Spinal cord (tissue), 10 donors: Measurements from ENCODE around the gene F11R. TPM values are rescaled to one million over a fixed set of nuclear protein-coding genes. Genes with fewer than 3 reads are reported as not detected.

Experiments
- DNase-seq, 6 donors: peaks; one replicate each; pipeline versions ENCODE4 v3.0.0 to v3.0.0-alpha.2; 2013 to 2015; ENCODE audit warnings: low spot score in 6 of 6, low read depth in 4 of 6
- H3K27ac ChIP-seq: one replicate; pipeline ENCODE4 v1.5.1; 2013; ENCODE audit warnings: low read depth, low read length, control low read depth
- H3K27me3 ChIP-seq: one replicate; pipeline ENCODE4 v1.6.1; 2013; ENCODE audit warnings: low read length; ENCODE audit not compliant: control insufficient read depth, insufficient read depth
- H3K36me3 ChIP-seq: one replicate; pipeline ENCODE4 v1.6.1; 2013; ENCODE audit warnings: low read length; ENCODE audit not compliant: control insufficient read depth, insufficient read depth
- H3K4me1 ChIP-seq: one replicate; pipeline ENCODE4 v1.6.1; 2013; ENCODE audit warnings: low read length; ENCODE audit not compliant: control insufficient read depth, insufficient read depth
- H3K4me3 ChIP-seq: one replicate; pipeline ENCODE4 v1.5.1; 2013; ENCODE audit warnings: low read depth, low read length, control low read depth
- H3K9me3 ChIP-seq: one replicate; pipeline ENCODE4 v1.6.1; 2013; ENCODE audit warnings: low read length; ENCODE audit not compliant: control insufficient read depth, insufficient read depth
- WGBS: methylation state at CpG from one replicate; pipeline ENCODE4 v1.1.5; 2013; ENCODE audit warnings: missing lambda C conversion rate; ENCODE audit not compliant: insufficient coverage; 5-methylcytosine and 5-hydroxymethylcytosine counted together
- polyA plus RNA-seq, 2 donors: library from polyadenylated mRNA; unstranded; fragments of 120-200 nt; gene quantifications; one replicate each; pipeline ENCODE4 v1.2.1, GENCODE V29; 2013; ENCODE audit not compliant: insufficient read length in 2 of 2
- total RNA-seq, 2 donors: library from RNA; depleted of rRNA in 1 of 2; stranded (reverse); fragments of 120-200 nt in 1 of 2; fragments of >200 nt in 1 of 2; gene quantifications; one replicate each; pipeline versions ENCODE4 v1.2.3 to v1.2.4, GENCODE V29; 2013 to 2014
- donor health status: healthy.

The F11R gene
- total and polyA plus RNA-seq, 4 donors = 7.0 to 23.7 (median 11.3) TPM

GRCh38 chr1:160979286-160979685 is 41.7 kb downstream of the F11R start:
- WGBS = no CpG with 5 or more reads among the region's 2 CpGs

GRCh38 chr1:160978510-160978927 is 42.4 kb downstream of the F11R start:
- Histone ChIP-seq H3K36me3 (no peaks in the 10 kb centered on the region), H3K27me3 (peaks cover 19% of the 10 kb centered on the region), H3K4me3 (no peak overlapping the region), H3K9me3 (no peaks in the 10 kb centered on the region), H3K27ac (no peak overlapping the region), H3K4me1 (peaks cover 9% of the 10 kb centered on the region)
- no CpG with 5 or more reads among the region's 11 CpGs for WGBS
- no peak for DNase-seq

More at GRCh38 chr1:160979286-160979685, 41.7 kb downstream of the F11R start:
- Histone ChIP-seq H3K4me3 (no peak overlapping the region), H3K27ac (no peak overlapping the region), H3K9me3 (no peaks in the 10 kb centered on the region), H3K27me3 (peaks cover 19% of the 10 kb centered on the region), H3K36me3 (no peaks in the 10 kb centered on the region), H3K4me1 (peaks cover 9% of the 10 kb centered on the region)
- DNase-seq = no peak

GRCh38 chr1:160975026-160975425 is 45.9 kb downstream of the F11R start:
- H3K4me3 ChIP-seq = no peak overlapping the region
- no peaks in the 10 kb centered on the region for H3K36me3 ChIP-seq
- H3K27me3 ChIP-seq = no peaks in the 10 kb centered on the region
- H3K4me1 ChIP-seq = no peaks in the 10 kb centered on the region
- WGBS = no CpG with 5 or more reads among the region's 2 CpGs
- no peak for DNase-seq
- no peak overlapping the region for H3K27ac ChIP-seq
- H3K9me3 ChIP-seq = no peaks in the 10 kb centered on the region

- Histone ChIP-seq H3K27me3 (no peaks in the 10 kb centered on the region), H3K4me3 (no peak overlapping the region), H3K9me3 (no peaks in the 10 kb centered on the region), H3K4me1 (no peaks in the 10 kb centered on the region), H3K27ac (no peak overlapping the region), H3K36me3 (no peaks in the 10 kb centered on the region)
- DNase-seq = no peak
- no CpG with 5 or more reads among the region's 4 CpGs for WGBS
These were observed 47.5 kb downstream of the F11R start for GRCh38 chr1:160973491-160973890.

- no peak overlapping the region for H3K4me3 ChIP-seq
- no peak for DNase-seq
- H3K27me3 ChIP-seq = no peaks in the 10 kb centered on the region
- no peak overlapping the region for H3K27ac ChIP-seq
- H3K36me3 ChIP-seq = no peaks in the 10 kb centered on the region
- WGBS = 67% methylated on average over 3 of the region's 3 CpGs
- no peaks in the 10 kb centered on the region for H3K9me3 ChIP-seq
- no peaks in the 10 kb centered on the region for H3K4me1 ChIP-seq
These were observed 48.0 kb downstream of the F11R start for GRCh38 chr1:160972939-160973338.

- 12% methylated on average over 6 of the region's 6 CpGs for WGBS
- H3K36me3 ChIP-seq = no peaks in the 10 kb centered on the region
- DNase-seq = no peak
These were observed 49.3 kb downstream of the F11R start for GRCh38 chr1:160971618-160972056.

GRCh38 chr1:160963521-160963920 is 57.4 kb downstream of the F11R start:
- Histone ChIP-seq H3K27me3 (no peaks in the 10 kb centered on the region), H3K9me3 (no peaks in the 10 kb centered on the region), H3K27ac (no peak overlapping the region), H3K4me3 (no peak overlapping the region), H3K4me1 (no peaks in the 10 kb centered on the region), H3K36me3 (no peaks in the 10 kb centered on the region)
- WGBS = no CpG with 5 or more reads among the region's 4 CpGs
- no peak for DNase-seq

More at GRCh38 chr1:160971618-160972056, 49.3 kb downstream of the F11R start:
- H3K27ac ChIP-seq = no peak overlapping the region
- no peaks in the 10 kb centered on the region for H3K9me3 ChIP-seq
- H3K4me3 ChIP-seq = no peak overlapping the region
- H3K4me1 ChIP-seq = no peaks in the 10 kb centered on the region
- H3K27me3 ChIP-seq = no peaks in the 10 kb centered on the region

GRCh38 chr1:160961419-160961818 is 59.5 kb downstream of the F11R start:
- Histone ChIP-seq H3K9me3 (no peaks in the 10 kb centered on the region), H3K4me1 (no peaks in the 10 kb centered on the region), H3K27ac (no peak overlapping the region), H3K36me3 (no peaks in the 10 kb centered on the region), H3K27me3 (no peaks in the 10 kb centered on the region), H3K4me3 (no peak overlapping the region)
- WGBS = 40% methylated on average over 1 of the region's 1 CpG
- no peak for DNase-seq

GRCh38 chr1:160956966-160957365 is 64.0 kb downstream of the F11R start:
- Histone ChIP-seq H3K4me3 (no peak overlapping the region), H3K9me3 (no peaks in the 10 kb centered on the region), H3K4me1 (no peaks in the 10 kb centered on the region), H3K36me3 (no peaks in the 10 kb centered on the region), H3K27me3 (no peaks in the 10 kb centered on the region), H3K27ac (no peak overlapping the region)
- 88% methylated on average over 2 of the region's 4 CpGs for WGBS
- no peak for DNase-seq

- no peak within 1 kb of the TSS for H3K27ac ChIP-seq
- no peaks in the 10 kb centered on the region for H3K36me3 ChIP-seq
- 86% methylated on average over 8 of the region's 8 CpGs for WGBS
- no peaks in the 10 kb centered on the region for H3K27me3 ChIP-seq
- H3K4me1 ChIP-seq = no peaks in the 10 kb centered on the region
- no peaks in the 10 kb centered on the region for H3K9me3 ChIP-seq
- no peak for DNase-seq
- no peak within 1 kb of the TSS for H3K4me3 ChIP-seq
These were observed 66.5 kb downstream of the F11R start, which contains the start of gene ITLN2 for GRCh38 chr1:160954158-160955104. TSS of gene ITLN2 (minus strand) at chr1:160954809. CDS start at chr1:160954741, 68 bp downstream.
